ENCODE data around the gene NAV2. TPM values are rescaled to one million over a fixed set of nuclear protein-coding genes. Genes with fewer than 3 reads are reported as not detected.
A peak's percentile ranks its signal among the peaks of the same experiment; 100 is the strongest.

Gene NAV2
- total RNA-seq, 2 experiments from 2014 or later = 0.23 to 0.36 TPM

GRCh38 chr11:19826606-19827005 is 114.0 kb downstream of the NAV2 start:
- Mint-ChIP-seq H3K4me1 (ENCODE audit: low read depth) (no peaks in the 10 kb centered on the region), H3K27me3 (peaks cover 4% of the 10 kb centered on the region), H3K4me3 (no peak overlapping the region), H3K36me3 (ENCODE audit: low read depth) (no peaks in the 10 kb centered on the region), H3K27ac (no peak overlapping the region), H3K9me3 (no peaks in the 10 kb centered on the region)
- ChIA-PET CTCF (interaction anchor here (0.9 kb wide), 1 partner anchor 306 kb away, joined by 3 read pairs; no protein-coding TSS in a partner anchor), POLR2A (no interaction called here)
- DNase-seq (no peak), ATAC-seq (no peak)
- intact Hi-C loops (cut with micrococcal nuclease) = no loop called here
- TF ChIP-seq CTCF (IDR thresholded peaks at IDR 0.05) = no peak

- no peaks in the 10 kb centered on the region for H3K36me3 Mint-ChIP-seq (ENCODE audit: low read depth)
- H3K27me3 Mint-ChIP-seq = peaks cover 2% of the 10 kb centered on the region
- ChIA-PET POLR2A (no interaction called here), CTCF (no interaction called here)
- ATAC-seq (no peak), DNase-seq (no peak)
- H3K4me3 Mint-ChIP-seq = no peak overlapping the region
- no peak for TF ChIP-seq CTCF (IDR thresholded peaks at IDR 0.05)
- no peak overlapping the region for H3K27ac Mint-ChIP-seq
- H3K4me1 Mint-ChIP-seq (ENCODE audit: low read depth) = no peaks in the 10 kb centered on the region
- intact Hi-C loops (cut with micrococcal nuclease) = no loop called here
- H3K9me3 Mint-ChIP-seq = no peaks in the 10 kb centered on the region
These were observed 114.9 kb downstream of the NAV2 start for GRCh38 chr11:19827399-19828135.

GRCh38 chr11:19828382-19829108 is 115.9 kb downstream of the NAV2 start:
- TF ChIP-seq CTCF (IDR thresholded peaks at IDR 0.05) = no peak
- DNase-seq (no peak), ATAC-seq (no peak)
- H3K4me3 Mint-ChIP-seq = no peak overlapping the region
- intact Hi-C loops (cut with micrococcal nuclease) = no loop called here
- CTCF ChIA-PET = no interaction called here
- POLR2A ChIA-PET = no interaction called here
- H3K36me3 Mint-ChIP-seq (ENCODE audit: low read depth) = no peaks in the 10 kb centered on the region
- peak overlapping the region; percentile 22 for H3K27ac Mint-ChIP-seq
- H3K9me3 Mint-ChIP-seq = no peaks in the 10 kb centered on the region
- no peaks in the 10 kb centered on the region for H3K4me1 Mint-ChIP-seq (ENCODE audit: low read depth)
- H3K27me3 Mint-ChIP-seq = peaks cover 2% of the 10 kb centered on the region

GRCh38 chr11:19829109-19829837 is 116.6 kb downstream of the NAV2 start:
- no peak for TF ChIP-seq CTCF (IDR thresholded peaks at IDR 0.05)
- intact Hi-C loops (cut with micrococcal nuclease) = no loop called here
- ATAC-seq (no peak), DNase-seq (no peak)
- Mint-ChIP-seq H3K27ac (no peak overlapping the region), H3K4me3 (no peak overlapping the region), H3K27me3 (peaks cover 2% of the 10 kb centered on the region), H3K9me3 (no peaks in the 10 kb centered on the region), H3K4me1 (ENCODE audit: low read depth) (no peaks in the 10 kb centered on the region), H3K36me3 (ENCODE audit: low read depth) (no peaks in the 10 kb centered on the region)
- CTCF ChIA-PET = no interaction called here
- POLR2A ChIA-PET = no interaction called here
